Stimulated activated CD4-positive, alpha-beta T cell treated with anti-CD3 and anti-CD28 coated beads, Interleukin-2, amount 100 ng/mL, for 48 hours (primary cell): ENCODE results near the gene TP53INP2.
A peak's percentile ranks its signal among the peaks of the same experiment; 100 is the strongest.
"Not testable (repeated sequence)": the region's sequence is repeated elsewhere in the genome, so short reads cannot be mapped to it uniquely, and the experiment has no call there.

ENCODE experiments used
- DNase-seq, 2 donors: peaks; one replicate each; pipeline ENCODE4 v3.0.0-alpha.2; 2020

The TP53INP2 gene

DNA sequence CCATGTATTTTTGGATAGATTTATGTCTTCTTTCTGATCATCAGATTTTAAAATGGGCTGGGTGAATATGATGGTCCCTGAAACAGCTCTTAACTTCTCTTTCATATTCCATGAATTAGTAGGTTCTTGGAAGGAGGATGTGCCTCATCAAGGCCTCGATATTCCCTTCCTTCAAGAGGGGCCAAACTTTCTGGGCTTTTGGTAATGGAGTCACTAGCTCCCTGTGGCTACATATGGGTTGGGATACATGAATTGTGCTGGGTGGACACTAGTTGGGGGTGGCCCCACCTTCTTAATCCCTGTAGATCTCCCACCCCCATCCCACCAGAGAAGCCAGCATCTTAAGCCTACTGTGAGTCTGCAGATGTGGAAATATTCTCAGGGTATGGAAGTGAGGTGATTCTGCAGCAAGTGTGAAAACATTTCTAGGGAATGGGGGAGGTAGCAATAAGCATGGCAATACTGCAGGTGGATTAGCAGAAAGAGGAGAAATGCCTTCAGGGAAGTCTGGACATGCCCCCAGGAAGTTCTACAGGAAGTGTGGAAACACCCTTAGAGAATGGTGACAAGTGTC is 2.2 kb downstream of the TP53INP2 start:
- DNase-seq, result no peak

- no peak for DNase-seq
Measured at GRCh38 chr20:34706912-34707784, 3.0 kb downstream of the TP53INP2 start.

DNA sequence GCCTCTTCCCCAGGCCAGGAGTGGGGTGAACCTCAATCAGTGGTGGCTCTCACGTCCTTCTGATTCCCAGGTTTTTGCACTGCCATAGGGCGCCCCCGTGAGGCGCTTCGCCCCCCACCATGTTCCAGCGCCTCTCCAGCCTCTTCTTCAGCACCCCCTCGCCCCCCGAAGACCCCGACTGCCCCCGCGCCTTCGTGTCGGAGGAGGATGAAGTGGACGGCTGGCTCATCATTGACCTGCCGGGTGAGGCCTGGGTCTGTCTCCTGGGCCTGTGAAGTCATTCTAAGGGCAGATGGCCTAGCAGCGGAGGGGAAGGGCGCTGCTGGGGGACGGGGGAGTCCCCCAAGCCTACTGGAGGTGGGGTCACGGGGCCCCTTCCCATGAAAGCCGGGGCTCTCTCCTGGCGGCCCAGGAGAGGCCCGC is 4.5 kb downstream of the TP53INP2 start:
- peak; percentile 41 to 60 for DNase-seq

DNA sequence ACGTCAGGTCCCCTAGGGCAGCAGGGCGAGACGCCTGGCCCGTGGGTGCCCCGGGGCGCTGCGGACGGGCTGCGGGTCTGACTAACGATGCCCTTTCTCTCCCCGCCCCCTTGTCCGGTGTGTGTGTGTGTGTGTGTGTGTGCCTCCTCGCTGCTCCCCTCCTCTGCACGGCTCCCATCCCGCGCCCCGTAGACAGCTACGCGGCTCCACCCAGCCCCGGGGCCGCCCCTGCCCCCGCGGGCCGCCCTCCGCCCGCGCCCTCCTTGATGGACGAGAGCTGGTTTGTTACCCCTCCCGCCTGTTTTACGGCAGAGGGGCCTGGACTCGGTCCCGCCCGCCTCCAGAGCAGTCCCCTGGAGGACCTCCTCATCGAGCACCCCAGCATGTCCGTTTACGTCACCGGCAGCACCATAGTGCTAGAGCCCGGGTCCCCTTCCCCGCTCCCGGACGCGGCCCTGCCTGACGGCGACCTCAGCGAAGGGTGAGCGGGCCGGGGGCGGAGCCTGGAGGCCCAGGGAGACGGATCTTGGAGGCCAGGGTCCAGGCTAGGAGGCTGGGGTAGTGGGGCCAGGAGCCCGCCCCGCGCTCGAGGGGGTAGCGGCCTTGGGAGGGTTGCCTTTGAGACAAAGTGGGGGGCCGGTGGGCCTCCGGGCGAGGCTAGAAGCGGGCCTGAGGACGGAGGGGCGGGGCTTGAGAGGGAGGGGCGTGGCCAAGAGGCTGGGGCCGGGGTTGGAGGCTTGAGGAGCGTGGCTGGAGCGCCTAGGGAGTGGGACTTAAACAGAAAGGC is 5.1 kb downstream of the TP53INP2 start:
- DNase-seq, result peak; percentile 76 to 79

DNA sequence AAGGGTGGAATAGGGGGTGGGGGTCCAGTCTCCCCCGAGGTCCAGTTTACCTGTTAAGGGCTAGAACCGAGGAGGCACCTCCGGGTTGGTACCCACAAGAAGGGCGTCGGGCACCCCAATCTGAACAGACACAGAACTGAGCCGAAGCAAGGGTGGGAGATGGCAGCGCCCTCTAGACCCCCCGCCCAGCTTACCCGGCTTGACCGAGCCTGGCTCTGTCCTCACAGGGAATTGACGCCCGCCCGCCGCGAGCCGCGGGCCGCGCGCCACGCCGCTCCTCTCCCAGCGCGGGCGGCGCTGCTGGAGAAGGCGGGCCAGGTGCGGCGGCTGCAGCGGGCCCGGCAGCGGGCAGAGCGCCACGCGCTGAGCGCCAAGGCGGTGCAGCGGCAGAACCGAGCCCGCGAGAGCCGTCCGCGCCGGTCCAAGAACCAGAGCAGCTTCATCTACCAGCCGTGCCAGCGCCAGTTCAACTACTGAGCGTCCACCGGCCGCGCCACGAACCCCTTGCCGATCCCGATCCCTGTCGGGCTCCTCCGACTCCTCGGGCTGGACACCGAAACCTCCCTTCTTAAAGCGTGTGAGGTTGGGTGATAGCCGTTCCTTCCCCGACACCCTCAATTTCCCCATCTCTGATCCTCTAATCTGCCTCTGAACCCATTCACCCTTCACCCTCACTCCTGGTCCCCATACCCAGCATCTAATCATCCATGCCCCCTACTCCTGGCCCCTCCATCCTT is 5.9 kb downstream of the TP53INP2 start:
- DNase-seq, result no peak

DNA sequence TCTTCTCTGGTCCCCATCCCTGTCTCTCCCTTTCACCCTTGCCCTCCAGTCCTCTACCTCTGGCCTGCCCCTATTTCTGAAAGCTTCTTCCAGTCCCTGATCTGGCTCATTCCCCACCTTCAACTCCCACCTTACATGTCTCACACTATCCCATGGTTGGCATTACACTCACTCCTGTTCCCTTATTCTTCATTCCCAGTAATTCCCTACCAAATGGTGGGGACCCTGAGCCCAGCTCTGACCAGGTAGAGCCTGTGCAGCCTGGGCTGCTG is 6.4 kb downstream of the TP53INP2 start:
- DNase-seq, result no peak

DNA sequence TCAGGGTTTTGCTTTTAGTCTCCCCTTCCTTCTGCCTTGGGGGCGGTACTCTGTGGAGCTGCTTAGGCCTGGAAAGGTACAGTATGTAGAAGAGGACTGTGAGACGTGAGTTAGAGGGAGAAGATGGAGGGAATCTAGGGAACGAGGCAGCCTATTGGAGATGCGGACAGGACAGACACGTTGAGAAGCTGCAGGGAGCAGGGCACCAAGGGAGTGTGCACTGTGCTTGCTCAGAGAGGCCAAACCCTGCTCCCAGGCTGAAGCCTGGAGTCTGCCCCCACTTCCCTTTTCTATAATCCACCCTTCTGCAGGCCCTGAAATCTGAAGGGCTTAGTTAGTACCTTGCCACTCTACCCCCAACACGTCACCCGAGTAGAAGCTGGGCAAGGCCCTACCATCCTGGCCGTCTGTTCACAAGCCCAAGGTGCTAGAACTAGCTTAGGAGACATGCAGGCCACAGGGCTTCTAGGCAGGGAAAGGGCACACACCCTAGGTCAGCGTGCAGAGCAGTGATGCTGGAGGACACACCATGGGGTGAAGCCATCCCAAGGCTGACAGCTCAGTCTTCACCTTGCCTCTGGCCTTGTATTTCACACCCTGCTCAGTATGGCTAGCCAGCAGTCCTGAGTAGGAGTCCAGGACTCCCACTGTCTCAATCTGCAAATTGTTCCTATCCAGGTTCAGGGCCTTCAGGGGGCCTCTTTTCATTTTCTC is 6.9 kb downstream of the TP53INP2 start:
- no peak for DNase-seq

DNA sequence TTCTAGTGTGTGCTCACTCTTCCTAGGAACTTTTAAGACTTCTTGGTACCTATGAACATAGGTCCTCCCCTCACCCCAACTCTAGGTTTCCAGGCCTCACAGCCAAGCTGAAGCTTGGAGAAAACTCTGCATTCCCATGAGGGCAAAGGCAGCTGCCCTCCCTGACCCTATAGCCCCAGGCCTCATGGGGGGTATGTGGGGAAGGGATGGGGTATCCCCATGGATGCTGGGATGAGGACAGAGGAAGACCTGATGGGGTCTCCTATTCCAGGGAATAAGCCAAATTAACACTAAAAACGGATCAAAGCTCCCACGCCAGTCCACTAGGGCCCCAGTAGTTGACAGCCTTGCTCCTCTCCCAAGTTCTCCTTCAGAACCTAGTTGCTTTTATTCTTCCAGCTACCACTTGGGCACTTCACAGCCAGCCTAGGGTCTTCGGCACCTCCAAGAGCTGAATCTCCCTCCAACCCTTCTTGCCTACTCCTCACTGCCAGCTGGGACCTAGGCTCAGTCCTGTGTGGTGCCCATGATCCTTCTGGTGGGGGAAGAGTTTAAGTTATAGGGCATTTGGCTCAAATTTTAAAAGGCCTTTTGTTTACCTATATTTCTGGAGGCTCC is 7.8 kb downstream of the TP53INP2 start:
- no peak for DNase-seq

GRCh38 chr20:34712525-34713192 is 8.5 kb downstream of the TP53INP2 start:
- DNase-seq, result no peak

DNA sequence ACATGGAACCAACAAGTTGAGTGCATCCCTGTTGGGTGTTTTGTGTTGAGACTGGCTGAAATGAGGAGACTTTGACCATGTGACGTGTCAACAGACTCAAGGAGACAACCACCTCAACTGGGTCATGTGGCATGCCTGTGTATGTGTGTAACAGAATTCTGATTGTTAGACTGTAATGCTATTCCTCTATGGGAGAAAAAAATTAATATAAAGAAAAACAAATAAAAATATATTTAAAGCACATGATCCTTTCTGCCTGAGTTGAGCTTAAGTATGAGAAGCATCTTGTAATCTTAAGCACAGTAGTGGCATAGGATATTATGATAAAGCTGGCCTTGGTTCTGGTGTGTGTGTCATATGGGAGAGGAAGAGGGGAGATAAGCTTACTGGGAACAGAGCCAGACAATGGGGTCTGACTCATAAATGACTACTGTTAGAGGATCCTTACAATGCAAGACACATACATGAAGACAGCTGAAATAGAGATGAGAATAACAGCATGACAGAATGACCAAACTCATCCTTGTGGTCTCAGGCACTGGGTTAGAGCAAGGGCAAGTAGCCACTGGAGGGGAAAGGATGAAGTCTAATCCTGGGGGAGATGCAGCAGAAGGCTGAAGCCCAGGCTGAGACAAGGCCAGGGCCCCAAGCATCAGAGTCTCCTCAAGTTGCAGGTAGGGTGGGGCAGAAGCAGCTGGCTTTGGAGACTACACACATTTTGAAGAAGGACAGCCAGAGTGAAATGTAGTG is 9.2 kb downstream of the TP53INP2 start:
- no peak for DNase-seq

DNA sequence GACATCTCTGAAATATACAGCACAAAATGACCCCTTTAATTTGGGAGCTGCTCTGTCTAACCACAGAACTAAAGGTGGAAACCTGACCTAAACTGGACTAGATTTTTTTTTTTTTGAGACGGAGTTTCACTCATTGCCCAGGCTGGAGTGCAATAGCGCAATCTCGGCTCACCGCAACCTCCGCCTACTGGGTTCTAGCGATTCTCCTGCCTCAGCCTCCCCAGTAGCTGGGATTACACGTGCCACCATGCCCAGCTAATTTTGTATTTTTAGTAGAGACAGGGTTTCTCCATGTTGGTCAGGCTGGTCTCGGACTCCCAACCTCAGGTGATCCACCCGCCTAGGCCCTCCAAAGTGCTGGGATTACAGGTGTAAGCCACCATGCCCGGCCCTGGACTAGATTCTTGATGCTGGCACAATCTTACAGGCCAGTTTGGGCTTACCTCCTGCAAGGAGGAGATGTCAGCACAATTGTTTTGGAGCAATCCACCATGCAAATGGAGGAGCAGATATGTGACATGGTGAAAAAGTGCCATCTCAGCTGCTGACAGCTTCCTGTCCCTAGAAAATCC is 9.9 kb downstream of the TP53INP2 start:
- not testable (repeated sequence) for DNase-seq

DNA sequence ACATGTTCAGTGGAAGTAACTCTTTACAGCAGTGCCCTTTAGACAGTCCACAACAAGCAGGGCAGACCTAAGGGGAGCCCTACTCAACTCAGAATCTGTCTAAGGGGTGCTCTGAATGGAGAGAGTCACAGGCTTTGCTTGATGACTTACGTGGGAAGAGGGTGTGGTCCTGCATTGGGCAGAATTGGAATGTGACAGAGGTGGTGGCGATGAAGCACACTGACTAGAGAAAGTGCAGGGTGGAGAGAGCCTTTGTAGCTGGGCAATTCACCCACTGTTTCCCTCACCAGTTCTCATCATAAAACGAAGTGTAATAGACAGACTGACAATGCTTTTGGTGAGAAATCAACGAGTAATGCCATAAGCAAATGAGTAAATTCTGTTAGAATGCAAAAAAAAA is 11.2 kb downstream of the TP53INP2 start:
- DNase-seq, result no peak

DNA sequence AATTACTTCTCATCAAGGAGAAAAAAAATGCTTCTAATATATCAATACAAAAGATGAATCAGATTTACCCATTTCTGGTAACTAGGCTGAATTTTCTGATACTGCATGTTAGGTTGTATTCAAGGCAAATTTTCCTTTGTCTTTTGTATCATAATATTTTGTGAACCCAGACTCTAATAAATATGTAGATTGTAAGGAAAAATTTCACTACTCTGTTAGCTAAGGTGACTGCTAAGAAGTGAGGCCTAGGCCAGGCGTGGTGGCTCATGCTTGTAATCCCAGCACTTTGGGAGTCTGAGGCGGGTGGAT is 12.7 kb downstream of the TP53INP2 start:
- no peak for DNase-seq

DNA sequence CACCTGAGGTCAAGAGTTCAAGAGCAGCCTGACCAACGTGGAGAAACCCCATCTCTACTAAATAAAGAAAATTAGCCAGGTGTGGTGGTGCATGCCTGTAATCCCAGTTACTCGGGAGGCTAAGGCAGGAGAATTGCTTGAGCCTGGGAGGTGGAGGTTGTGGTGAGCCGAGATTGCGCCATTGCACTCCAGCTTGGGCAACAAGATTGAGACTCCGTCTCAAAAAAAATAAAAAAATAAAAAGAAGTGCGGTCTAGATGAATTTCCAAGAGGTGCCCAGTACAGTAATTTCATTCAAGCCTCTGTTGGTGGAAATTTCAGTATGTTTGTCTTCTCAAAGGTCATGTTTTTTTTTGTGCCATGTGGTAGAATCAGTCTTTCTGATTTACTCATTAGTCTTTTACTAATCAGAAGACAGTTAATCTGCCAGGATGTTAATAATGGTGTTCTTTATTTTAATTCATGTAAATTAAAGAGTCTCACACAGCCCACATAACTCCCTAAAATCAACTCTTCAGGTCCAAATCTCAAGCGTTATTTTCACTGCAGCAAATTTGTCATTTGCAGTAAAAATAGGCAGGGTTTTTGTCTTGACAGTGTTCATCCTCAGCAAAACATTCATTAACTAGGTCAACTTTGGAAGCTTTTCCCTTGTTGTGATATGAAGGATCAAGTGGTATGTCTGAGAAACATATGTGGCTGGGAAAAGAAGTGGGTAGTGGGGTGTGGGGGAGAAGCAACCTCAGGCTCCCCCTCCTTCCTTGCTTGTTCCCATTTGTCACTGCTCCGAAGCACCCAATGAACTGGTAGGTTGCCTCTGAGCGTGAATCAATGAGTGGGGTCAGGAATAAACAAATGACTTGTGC is 13.3 kb downstream of the TP53INP2 start:
- no peak for DNase-seq

- not testable (repeated sequence) for DNase-seq
Measured at GRCh38 chr20:34719242-34720017, 15.3 kb downstream of the TP53INP2 start.

DNA sequence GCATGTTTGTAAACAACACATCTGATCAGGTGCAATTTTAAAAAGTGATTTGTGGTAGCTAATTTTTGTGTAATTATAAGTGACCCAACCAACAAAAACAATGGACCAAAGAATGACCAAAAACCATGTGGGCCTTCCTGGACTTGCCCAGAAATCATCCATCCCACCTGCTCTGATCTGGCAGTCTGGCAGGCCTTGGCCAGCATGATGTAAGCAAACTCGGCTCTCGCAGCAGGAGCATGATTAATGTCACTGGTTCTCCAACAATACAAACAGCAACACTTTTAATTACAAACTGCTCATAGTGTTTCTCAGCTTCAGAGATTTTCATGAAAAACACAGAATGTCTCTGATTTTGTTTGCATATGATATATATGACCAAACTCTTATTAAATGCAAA is 16.1 kb downstream of the TP53INP2 start:
- no peak for DNase-seq

DNA sequence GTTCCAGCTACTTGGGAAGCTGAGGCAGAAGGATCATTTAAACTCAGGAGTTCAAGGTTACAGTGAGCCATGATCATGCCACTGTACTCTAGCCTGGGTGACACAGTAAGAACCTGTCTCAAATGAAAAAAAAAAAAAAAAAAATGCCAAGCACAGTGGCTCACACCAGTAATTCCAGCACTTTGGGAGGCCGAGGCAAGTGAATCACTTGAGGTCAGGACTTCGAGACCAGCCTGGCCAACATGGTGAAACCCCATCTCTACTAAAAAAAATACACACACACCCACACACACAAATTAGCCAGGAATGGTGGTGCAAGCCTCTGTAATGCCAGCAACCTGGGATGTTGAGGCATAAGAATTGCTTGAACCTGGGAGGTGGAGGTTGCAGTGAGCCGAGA is 18.4 kb downstream of the TP53INP2 start:
- DNase-seq, result not testable (repeated sequence)

DNA sequence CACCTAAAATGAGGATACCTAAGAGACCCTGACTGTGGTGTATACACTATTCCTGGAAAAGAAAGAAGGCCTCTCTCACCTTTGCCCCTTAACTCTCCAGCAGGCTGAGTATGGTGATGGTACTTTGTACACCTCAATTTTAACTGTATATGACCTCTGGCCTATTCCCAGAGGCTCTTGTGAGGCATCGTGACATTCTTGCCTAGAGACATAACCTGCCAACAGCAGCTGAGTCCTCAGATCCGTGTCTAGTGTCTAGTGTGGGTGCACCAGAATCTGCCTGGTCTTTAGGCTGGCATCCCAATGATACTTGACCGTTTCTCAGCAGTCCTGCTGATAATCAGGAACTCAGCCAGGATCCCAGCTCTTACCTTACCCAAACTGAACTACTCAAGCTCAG is 20.0 kb downstream of the TP53INP2 start:
- no peak for DNase-seq

DNA sequence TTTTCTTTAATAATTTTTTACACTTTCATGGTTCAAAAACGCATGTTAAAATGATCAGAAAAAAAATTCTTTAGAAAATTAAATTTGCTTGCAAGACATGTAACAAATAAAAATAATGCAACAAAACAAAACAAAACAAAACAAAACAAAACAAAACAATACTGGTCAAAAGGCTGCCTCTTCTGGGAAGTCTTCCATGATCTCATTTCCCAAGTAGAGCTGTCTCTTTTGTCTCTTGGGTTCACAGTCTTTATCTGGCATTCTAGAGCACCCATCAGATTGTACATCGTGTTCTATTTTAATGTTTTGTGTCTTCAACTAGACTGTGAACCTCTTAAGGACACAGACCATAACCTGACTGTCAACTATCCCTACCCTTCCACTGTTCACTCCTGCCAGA is 25.3 kb downstream of the TP53INP2 start:
- DNase-seq, result no peak
